ENCODE results near the gene KIF3A.

The KIF3A gene

GRCh38 chr5:132661231-132662003 is 75.9 kb downstream of the KIF3A start:
- no peak for DNase-seq

GRCh38 chr5:132659598-132660493 is 77.5 kb downstream of the KIF3A start:
- no peak for DNase-seq

GRCh38 chr5:132658381-132659302 is 78.7 kb downstream of the KIF3A start:
- no peak for DNase-seq

GRCh38 chr5:132657676-132658380 is 79.5 kb downstream of the KIF3A start, which contains the start of gene IL13:
IL13 (plus strand) TSS chr5:132658173; CDS start chr5:132658187, 14 bp downstream.
- no peak for DNase-seq

- DNase-seq = no peak
Observed at GRCh38 chr5:132656774-132657355, 80.5 kb downstream of the KIF3A start.

GRCh38 chr5:132655821-132656773 is 81.2 kb downstream of the KIF3A start:
- no peak for DNase-seq

- no peak for DNase-seq
Observed at GRCh38 chr5:132653716-132654115, 83.6 kb downstream of the KIF3A start.

GRCh38 chr5:132651838-132652469 is 85.4 kb downstream of the KIF3A start:
- no peak for DNase-seq

GRCh38 chr5:132648355-132648754 is 89.0 kb downstream of the KIF3A start:
- DNase-seq = no peak

- no peak for DNase-seq
Observed at GRCh38 chr5:132647473-132647872, 89.9 kb downstream of the KIF3A start.

GRCh38 chr5:132646583-132647266 is 90.6 kb downstream of the KIF3A start:
- no peak for DNase-seq

GRCh38 chr5:132644177-132644576 is 93.2 kb downstream of the KIF3A start:
- no peak for DNase-seq
